Measurements from ENCODE around the gene CRACR2B. TPM values are rescaled to one million over a fixed set of nuclear protein-coding genes. Genes with fewer than 3 reads are reported as not detected.

CRACR2B gene
- total RNA-seq, 1 donor from 2014 or later, result 0.31 TPM

DNA sequence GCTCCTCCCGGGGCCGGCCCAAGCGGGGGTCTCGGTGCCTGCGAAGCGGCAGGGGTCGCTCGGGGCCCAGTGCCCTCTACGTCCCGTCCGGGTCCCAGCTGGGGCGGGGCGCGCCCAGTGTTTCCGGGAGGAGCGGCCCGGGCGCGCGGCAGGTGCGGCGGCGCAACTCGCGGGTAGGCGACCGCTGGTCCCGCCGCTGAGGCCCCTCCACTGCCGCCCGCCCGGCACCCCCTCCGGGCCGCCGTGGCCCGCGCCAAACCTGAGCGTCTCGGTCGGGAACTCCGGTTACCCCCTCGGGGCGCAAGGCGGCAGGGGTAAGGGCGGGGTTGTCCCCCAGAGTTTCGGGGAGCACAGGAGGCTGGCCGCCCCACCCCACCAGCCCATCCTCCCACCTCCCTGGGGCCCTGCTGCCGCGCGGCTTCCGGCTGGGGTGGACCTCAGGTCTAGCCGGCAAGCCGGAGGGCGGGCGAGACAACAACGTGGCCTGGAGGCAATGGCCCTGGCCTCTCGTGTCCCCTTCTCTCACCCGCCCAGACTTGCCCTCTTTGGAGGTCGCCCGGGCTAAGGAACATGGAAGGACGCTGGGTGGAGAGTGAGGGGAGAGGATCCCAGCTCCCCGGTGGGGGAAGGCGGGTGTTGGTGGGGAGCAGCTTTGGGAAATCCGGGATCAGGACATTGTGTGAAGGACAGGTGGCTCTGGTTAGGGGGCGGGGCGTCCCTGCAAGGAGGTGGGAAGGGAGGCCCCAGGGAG is 398 bp upstream of the CRACR2B start:
- no peak for DNase-seq

GRCh38 chr11:828506-829175 is 922 bp downstream of the CRACR2B start:
- no peak for DNase-seq

DNA sequence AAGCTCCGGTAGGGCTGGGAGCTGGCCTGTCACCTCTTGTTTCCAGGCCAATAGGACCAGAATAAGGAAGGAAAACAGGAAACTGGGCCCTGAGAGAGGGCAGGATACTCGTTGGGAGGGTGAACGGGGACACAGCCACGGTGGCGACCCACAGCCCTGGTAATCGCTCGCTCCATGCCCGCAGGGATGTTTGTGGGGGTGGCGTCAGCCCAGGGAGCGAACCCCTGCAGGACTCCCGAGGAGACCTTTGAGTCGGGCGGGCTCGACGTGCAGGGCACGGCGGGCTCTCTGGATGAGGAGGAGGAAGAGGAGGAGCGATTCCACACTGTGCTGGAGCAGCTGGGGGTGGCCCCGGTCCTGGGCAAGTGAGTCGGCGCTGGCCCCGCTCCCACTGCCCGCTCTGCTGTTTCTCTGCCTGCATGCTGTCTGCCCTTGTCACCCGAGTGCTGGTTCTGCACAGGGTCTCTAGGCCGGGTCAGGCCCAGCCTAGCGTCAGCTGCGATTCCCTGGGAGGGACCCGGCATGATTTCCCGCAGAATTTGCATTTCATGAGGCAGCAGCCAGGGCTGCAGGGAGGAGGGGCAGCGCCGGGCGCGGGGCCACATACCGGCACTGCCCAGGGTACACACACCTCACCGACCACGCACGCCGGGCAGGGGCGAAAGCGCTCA is 1.6 kb downstream of the CRACR2B start:
- DNase-seq, result no peak

DNA sequence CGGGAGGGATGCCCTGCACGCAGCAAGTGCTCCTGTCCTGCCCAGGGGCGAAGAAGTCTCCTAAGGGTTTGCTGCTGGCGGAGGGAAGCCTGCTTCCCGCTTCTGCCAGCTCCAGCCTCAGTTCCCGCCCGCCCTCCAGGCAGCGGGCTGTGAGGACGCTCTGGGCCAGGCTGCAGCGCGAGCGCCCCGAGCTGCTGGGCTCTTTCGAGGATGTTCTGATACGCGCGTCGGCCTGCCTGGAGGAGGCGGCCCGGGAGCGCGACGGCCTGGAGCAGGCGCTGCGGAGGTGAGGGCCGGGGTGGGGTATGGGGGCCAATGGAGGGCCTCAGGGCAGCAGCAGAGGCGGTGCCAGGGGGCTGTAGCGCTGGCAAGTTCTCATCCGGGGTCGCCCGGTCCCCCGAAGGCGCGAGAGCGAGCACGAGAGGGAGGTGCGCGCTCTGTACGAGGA is 2.2 kb downstream of the CRACR2B start:
- no peak for DNase-seq

DNA sequence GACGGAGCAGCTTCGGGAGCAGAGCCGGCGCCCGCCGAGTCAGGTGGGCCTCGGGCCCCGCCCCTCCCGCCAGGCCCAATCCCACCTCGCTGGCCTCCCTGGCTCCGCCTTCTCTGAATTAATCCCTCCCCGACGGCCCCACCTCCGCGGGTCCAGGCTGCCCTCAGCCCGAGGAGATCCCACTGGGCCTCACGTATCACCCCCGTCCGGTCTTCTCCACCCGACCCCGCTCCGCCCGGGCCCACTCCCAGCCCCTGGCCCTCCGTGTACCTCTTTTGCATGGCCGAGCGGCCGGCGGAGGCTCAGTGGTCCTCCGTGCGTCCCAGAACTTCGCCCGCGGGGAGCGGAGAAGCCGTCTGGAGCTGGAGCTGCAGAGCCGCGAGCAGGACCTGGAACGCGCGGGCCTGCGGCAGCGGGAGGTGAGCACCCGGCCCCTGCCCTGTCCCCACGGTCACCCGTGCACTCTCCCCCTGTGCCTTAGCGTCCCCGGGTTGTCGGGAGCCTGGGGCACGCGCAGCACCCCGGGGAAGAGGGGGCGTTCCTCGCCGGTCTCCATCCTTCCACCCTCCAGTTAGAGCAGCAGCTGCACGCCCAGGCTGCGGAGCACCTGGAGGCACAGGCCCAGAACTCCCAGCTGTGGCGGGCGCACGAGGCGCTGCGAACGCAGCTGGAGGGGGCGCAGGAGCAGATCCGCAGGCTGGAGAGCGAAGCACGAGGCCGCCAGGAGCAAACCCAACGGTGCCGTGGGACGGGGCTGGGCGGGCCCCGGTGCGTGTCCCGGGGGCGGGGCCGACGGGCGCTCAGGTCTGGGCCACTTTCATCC is 2.8 kb downstream of the CRACR2B start:
- no peak for DNase-seq

- DNase-seq, result no peak
Measured at GRCh38 chr11:831118-831864, 3.6 kb downstream of the CRACR2B start.

DNA sequence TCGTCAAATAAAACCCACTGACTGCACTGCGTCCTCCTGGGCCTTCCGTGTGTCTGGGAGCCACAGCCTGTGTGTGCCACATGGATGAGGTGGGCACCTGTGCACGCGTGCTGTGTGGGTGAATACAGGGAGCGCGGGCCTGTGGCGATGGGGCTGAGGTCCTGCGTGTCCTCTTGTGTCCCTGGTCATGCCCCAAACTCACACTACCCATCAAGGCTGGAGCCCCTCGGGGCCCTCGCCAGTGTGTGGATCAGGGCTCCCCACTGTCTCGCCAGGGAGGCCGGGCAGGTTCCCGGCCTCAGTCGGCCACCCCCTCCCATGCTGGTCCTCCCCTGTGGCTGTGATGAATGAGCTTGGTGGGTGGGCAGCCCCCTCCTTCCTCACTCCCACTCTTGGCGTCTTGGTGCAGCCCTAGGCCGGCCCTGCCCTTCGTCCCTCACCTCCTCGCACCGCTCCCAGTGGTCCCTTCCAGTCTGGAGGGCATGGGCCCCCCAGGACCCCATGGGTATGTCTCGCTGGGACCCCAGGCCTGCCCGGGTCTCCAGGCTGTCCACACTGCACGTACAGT is 4.3 kb downstream of the CRACR2B start:
- DNase-seq, result no peak

GRCh38 chr11:832529-833113 is 4.9 kb downstream of the CRACR2B start, which contains the start of gene CD151:
Gene CD151, plus strand, starts transcription at chr11:832952. Its CDS starts 3,118 bp downstream, at chr11:836070.
- peak; percentile 23 for DNase-seq

DNA sequence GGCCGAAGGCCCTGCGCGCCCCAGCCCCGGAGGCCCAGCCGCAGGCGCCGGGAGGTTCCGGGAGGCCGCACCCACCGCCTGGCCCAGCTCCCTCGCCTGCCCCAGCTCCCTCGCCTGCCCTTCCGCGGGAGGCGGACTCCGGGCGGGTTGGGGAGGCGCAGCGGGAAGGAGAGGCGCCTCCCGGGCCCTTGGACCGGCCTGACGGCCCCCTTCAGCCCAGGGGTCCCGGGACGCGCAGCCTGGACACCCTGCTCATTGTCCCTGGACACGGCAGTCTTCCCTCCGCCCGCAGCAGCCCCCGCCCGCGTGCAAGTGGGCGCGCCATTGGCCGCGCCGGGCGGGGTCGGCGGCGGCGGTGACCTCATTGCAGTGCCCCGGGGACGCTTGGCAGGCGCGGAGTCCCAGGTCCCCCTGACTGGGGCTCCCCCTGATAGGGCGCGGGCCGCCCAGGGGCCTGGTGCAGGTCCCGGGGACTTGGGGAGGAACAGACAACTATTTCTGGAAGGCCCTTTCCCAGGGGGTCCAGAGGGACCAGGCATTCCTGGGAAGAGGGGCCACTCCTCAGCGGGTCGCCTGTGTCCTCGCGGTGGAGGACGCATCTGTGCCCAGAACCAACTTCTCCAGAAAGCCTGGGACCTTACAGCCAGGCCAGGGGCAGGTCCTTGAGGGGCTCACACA is 5.5 kb downstream of the CRACR2B start:
- no peak for DNase-seq

- no peak for DNase-seq
Measured at GRCh38 chr11:833849-834311, 6.2 kb downstream of the CRACR2B start.

DNA sequence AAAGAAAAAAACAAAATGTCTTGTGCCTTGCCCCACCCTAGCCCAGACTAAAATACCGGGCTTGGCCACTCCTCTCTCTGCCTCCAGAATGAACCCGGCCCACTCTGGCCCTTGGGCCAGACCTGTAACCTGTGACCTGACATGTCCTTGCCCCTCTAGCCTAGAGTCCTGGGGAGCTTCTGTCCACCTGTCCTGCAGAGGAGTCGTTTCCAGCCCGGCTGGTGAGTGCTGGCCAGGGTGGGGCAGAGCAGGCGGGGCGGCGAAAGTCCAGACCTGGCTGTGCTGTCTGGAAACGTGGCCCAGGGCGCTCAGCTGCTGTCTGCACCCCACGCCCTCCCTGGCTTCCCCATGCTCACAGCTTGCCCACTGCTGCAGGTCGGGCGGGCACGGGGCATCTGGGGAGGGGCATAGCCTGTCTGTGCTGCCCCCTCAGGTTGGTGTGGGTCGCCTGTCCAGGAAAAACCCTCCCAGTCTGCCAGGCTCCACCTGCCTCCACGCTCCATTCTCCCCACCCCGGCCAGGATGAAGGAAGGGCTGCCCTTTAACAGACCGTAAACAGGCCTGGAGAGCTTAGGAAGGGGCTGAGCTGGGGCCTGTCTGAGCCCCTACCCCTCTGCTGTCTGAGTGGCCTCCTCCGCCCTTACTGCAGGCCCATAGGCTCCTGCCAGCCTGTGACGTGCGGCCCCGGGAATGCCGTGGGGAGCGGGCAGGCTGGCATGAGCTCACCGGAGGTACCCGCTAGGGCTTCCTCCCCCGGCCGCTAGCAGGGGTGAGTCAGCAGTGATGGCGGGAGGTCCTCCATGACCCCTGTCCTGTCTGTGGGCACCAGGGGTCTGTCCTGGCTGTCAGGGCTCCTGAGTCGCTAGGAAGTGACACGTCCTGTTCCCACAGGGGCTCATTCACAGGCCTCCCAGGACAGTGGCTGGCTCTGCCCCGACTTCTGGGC is 6.9 kb downstream of the CRACR2B start:
- DNase-seq, result no peak

DNA sequence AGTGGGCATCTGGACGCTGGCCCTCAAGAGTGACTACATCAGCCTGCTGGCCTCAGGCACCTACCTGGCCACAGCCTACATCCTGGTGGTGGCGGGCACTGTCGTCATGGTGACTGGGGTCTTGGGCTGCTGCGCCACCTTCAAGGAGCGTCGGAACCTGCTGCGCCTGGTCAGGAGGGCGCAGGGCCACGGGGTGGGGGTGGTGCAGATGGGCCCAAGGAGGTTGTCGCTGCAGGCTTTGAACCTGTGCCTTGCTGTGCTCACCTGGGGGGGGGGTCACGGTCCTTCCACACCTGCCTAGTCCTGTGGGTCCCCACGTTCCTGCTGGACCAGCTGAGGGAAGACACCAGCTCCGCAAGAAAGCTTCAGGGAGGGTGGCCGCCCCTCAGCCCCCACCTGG is 8.6 kb downstream of the CRACR2B start:
- no peak for DNase-seq

- DNase-seq, result no peak
Measured at GRCh38 chr11:836700-837099, 9.0 kb downstream of the CRACR2B start.

DNA sequence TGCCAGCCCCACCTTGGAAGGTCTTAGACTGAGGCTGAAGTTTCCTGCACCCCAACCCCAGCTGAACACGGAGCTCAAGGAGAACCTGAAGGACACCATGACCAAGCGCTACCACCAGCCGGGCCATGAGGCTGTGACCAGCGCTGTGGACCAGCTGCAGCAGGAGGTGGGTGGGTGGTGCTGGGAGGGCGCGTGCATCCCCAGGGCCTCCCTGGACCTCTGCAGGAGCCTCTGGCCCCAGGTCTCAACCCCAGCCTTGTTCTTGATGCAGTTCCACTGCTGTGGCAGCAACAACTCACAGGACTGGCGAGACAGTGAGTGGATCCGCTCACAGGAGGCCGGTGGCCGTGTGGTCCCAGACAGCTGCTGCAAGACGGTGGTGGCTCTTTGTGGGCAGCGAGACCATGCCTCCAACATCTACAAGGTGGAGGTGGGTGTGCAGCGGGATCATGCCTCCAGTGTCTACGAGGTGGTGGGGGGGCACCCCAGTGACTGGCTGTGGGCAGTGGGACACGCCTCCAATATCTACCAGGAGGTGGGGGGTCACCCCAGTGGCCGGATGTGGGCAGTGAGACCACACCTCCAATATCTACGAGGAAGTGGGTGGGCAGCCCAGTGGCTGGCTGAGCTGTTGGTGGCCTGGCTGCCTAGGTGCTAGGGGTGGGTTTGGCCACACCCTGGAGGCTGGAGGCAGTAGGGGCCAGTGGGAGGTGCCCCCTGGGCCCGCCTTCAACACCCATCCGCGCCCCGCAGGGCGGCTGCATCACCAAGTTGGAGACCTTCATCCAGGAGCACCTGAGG is 9.7 kb downstream of the CRACR2B start:
- no peak for DNase-seq

DNA sequence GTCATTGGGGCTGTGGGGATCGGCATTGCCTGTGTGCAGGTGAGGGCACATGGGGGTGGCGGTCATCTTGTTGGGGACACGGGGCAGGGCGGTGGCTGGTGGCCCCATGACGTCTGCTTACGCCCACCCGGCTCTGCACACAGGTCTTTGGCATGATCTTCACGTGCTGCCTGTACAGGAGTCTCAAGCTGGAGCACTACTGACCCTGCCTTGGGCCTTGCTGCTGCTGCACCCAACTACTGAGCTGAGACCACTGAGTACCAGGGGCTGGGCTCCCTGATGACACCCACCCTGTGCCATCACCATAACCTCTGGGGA is 10.2 kb downstream of the CRACR2B start:
- no peak for DNase-seq

DNA sequence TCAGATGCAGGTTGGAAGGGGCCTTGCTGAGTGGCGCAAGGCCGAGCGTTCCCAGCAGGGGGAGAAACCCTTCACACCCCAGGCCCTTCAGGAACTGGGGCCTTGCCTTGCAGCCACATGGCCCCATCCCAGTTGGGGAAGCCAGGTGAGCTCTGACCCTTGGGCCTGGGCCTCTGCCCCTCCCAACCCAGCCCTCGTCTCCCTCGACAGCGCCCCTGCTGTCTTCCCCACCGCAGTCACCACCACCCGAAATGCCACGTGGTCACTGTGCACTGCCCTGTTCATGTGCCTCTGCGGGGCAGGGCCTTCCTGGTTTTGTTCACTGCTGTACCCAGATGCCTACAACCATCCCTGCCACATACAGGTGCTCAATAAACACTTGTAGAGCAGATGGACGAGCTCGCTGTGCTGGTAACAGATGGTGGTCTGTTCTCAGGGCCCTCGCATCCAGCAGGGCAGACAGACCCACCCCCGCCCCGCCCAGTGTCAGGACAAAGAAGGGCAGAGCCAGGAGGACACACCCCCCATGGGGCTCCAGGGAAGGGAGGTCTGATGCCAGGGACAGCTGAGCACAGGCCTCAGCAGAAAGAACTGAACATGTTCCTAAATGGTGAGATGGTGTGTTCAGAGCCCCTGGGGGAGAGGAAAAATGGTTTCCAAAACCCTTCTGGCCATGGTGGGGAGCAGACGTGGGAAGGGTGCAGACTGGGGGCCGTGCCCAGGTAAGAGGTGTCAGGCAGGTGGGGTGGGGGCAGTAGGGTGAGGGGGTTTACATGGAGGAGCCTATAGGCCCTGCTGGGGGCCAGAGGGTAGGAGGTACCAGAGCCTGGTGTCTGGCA is 10.9 kb downstream of the CRACR2B start:
- DNase-seq, result no peak

DNA sequence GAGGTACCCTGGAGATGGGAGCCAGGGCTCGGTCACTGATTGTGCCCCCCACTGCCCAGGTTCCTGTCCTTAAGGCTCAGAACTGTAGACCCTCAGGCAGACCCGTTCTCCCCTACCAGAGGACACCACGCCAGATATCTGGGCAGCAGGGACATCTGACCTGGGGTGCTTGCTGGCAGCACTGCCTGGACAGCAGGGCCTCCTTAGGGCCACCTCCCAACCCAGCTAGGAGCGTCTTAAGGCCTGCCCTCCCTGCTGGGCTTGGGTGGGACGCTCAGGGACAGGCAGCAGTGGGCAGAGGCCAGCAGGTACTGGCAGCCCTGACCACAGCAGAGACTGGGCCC is 11.5 kb downstream of the CRACR2B start:
- DNase-seq, result no peak
